ENCODE data around the gene GALNT18.

Gene GALNT18

DNA sequence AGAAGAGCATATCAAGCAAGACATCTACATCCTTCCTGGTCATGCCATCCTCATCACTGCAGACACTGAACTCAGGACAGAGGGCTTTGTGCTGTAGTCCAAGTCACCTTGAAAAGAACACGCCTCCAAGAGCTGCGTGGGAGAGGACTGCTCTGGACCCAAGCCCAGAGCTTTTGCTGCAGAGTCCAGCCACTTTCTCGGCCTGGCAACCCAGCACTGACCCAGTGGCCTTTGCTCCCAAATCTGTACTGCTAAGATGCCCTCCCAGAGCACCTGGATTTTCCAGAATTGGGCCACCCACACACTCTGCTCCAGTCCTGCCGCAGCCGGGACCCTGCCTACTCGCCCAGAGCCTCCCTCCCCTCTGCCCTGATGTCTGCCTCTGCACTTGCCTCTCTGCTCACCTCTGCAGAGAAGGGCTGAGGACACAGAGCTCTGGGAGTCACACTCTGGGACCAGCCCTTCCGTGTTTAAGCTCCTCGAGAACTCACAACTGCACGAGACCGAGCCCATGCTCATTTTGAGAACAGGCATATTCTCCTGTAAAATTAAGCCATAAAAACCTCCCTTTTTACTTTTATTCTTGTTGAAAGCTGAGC lies 185.0 kb downstream of the GALNT18 start:
- DNase-seq (ENCODE audit: low read depth in 3 of 3), result no peak

DNA sequence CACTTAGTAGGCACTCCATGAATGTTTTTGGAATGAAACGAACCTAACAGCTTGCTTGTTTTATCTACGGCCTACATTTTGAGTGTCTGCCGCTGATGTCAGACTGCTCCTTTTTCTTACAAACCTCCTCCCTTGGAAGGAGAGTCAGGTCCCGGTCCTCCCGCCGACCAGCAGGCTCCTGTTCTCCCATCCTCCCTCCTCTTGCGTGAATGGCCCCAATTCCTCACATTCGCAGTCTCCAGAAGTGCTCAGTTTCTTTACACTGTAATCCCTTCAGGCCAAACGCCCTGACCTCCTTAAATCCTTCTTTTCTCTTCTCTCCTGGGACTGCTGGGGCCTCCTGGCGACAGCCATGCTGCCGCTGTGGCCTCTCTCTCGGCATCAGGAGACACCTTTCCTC lies 186.2 kb downstream of the GALNT18 start:
- DNase-seq (ENCODE audit: low read depth in 3 of 3), result no peak

DNA sequence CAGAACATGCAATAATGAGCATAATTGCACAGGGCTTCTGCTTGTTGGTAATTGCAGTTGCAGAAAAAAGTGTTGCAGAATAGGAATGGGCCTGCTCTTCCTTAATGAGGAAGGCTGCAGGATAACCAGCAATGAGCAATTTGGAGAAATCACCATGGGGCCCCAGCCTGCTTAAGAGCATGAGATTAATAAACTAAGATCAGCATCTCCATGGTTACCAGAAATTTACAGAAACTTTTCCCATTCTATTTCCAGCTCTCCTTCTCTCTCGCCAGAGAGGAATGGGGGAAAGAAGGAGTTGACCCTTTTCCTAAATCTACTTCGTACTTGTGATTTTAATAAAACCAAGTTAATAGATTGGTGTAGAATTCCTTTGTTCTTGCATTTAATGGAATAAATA lies 187.8 kb downstream of the GALNT18 start:
- DNase-seq (ENCODE audit: low read depth in 3 of 3), result no peak

DNA sequence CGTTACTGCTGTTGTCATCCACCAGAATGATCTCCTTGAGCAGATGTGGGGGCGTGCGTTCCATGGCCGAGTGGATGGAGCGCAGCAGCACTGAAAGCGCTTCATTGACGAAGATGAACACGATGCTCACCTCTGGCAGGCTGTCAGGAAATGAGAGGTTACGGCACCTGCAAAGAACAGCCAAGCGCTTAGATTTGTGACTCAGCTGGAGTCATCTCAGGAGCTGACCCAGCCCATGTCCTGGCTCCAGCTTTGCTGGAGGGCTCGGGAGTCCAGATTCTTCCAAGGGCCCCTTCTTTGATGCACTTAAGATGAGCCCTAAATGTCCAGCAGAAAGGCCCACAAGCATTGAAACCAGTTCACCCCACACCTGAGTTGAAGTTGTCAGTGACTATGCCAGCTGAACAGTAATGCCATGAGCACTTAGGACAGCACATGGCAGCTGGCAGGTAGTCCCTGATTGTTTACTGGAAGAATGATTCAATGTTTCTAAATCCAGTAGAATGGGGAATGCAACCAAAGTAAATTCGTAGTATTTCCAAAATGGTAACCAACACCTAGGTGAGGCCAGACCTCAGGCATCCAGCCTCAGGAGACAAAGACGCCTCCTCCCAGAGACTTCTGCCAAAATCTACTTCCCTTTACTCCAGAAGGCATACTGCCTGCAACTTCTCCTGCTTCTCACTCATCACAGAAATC lies 189.0 kb downstream of the GALNT18 start:
- no peak for DNase-seq (ENCODE audit: low read depth in 3 of 3)

DNA sequence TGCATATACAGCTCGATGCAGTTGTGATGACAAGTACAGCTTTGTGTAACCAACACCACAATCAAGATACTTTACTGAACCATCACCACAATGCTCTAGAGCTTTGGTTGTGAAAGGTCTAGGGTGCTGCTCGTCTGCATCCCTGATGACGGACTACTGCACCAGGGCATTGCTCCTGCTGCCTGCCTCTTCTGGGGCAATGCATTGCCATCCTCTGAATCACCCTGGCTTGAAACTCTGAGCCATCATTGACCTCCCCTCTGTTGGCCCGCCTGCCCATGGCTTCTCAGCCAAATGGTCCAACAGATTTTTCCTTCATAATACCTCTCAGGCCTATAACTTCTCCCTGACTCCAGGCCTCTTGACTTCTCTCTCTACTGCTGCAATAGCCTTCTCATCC lies 191.4 kb downstream of the GALNT18 start:
- no peak for DNase-seq (ENCODE audit: low read depth in 3 of 3)

DNA sequence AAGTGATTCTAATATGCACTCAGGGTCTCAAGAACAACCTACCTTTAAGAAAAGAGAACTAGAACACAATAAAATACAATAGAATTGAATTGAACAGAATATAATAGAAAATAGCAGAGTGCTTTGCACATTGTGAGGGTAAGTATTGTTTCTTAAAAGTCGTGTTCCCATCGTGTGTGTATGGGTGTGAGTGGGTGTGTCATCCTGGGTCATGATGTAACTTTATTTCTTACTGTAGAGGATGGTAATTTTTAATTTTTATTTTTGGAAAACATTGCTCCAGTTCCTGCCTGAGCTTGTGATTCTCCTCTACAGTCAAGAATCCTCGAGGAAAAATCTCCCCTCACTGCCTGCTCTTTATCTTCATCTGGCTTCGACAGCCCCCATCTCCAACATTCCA lies 193.1 kb downstream of the GALNT18 start:
- no peak for DNase-seq (ENCODE audit: low read depth in 3 of 3)

DNA sequence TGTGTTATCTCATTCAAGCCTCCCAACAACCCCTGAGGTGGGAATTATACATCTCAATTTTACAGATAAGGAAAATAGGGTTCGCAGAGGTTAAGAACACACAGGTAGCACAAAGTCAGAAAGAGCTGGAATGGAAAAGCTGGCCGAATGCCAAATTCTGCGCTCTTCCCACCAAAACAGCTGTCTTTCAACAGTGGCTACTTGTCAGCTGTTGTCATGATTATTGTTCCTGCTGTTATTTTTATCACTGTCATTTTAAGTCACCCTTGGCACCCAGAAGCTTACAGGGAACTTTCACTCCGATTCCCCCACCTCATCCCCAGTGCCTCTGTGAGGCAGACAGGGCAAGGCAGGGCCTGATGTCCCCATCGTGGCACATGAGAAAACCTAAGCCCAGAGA lies 194.3 kb downstream of the GALNT18 start:
- no peak for DNase-seq (ENCODE audit: low read depth in 3 of 3)

DNA sequence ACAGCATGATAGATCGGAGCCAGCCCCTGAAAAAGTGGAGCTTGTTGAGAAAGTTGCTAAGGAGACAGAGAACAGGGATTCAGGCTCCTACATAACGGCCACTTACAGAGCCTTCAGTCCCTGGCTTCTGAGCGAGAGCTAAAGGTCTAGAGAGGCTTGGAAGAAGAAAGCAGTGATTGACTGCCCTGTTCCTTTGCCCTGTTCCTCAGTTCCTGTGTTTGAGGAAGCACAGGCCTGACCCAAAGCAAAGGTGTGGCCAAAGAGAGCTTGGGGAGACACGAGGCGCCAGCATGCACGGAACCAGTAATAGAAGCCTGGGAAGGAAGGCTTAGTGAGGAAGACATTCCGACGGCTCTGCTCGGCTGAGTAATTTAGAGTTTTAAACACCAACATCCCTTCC lies 194.7 kb downstream of the GALNT18 start:
- DNase-seq (ENCODE audit: low read depth in 3 of 3), result no peak

DNA sequence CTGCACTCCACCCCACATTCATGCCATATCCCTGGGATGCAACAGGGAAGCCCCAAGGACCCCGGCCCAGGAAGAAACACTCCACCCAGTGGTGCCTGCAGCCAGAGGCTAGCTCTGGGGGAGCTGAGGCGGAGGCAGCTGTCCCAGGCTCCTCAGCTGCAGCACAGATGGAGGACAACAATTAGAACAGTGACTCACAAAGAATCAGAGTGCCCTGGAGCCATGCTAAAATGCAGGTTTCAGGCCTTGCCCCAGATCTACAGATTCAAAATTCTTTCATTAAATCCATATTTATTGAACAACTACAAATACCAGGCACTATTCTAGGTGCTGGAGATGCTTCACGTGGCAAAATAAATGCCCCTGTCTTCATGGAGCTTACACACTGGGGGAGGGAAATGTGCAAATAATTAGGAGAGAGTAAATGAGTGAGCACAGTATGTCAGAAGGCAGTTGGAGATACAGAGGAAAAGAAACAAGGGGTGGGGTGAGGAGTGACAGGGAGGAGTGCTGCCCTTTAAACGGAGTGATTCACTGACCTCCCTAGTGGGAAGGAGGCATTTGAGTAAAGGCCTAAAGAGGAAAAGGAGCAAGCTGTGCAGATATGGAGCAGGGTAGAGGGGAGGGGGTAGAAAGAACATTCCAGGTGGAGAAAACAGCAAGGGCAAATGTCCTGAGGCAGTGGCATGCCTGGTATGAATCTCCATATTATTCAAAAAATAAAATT lies 195.4 kb downstream of the GALNT18 start:
- DNase-seq (ENCODE audit: low read depth in 3 of 3), result no peak

DNA sequence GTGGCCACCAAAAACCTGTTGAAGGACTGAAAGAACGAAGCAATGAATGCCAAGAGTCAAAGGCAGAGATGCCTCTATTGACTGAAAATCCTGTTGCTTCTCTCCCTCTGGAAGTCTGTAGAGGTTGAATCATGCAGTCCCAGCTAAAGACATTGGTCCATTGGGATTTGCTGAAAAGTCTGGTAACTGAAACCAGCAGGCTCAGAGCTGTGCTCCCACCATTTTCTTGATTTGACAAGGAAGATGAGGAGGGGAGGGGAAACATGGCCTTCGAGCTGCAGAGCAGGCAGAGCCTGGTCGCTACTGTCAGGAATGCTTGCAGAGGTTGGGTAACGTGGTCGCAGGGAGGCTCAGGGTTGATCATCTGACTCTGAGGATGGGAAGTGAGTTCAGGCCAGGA lies 196.0 kb downstream of the GALNT18 start:
- DNase-seq (ENCODE audit: low read depth in 3 of 3), result no peak

DNA sequence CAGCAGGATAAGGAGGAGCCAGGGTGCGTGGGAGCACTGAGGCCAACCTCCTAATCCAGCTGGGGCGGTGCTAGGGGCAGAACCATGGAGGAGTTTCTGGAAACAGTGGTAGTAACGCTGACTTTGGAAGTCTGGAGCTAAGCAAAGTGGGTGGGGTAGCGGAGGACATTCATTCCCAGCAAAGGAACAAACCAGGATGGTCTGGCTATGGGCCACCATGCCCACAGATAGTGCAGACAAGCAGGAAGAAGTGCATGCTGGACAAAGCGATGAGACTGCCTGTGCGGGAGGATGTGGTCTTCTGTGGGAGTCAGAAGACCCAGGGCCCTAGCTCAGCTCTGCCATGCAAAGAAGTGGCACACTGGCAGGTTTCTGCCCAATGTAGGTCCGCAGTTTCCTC lies 197.1 kb downstream of the GALNT18 start:
- no peak for DNase-seq (ENCODE audit: low read depth in 3 of 3)

DNA sequence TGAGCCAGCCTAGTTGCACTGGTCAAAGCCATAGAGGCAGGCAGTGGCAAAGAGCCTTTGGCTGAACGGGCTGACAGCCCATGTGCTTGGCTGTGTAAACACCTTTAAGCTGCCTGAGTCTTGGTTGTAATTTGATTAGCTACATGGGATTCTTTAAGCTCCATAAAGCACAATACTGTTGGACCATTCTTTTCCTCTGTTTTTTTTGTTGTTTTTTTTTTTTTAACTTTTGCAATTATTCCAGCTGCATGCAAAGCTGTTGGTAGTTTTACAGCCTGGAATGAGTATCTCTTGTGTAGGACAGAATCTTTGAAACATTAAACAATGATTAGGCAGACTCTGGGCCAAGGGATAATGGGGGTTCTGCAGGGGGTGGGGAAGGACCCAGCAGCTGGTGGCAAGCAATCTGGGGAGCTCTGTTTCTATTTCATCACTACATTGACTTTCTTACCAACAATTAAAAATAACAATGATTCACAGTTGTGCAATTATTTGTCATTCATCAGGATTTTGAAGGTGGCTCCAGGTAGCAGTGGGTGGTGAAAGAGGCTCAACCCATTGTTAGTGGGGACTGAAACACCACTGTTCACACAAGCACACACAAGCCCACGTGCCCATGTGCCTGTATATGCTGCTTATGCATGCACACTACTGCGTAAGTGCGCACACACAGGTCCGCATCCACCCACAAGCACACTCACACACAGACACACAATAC lies 199.2 kb downstream of the GALNT18 start:
- DNase-seq (ENCODE audit: low read depth in 3 of 3), result no peak

DNA sequence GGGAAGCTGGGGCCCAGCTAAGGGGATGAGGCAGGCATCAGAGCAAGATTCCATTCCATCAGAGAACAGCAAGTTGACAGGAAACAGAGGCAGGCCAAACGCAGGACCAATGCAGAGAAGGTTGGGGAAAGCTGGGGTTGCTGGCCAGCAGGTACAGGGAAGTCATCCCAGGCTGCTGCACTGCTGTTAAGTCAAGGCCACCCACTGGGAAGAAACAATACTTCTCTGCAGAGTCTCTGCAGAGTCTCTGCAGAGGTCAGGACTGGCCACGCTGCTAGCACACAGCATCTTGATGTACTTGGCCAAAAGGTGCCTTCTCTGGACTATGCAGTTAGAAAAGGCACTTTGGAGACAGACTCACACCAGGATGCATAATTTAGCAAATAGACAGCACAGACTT lies 200.3 kb downstream of the GALNT18 start:
- DNase-seq (ENCODE audit: low read depth in 3 of 3), result no peak

DNA sequence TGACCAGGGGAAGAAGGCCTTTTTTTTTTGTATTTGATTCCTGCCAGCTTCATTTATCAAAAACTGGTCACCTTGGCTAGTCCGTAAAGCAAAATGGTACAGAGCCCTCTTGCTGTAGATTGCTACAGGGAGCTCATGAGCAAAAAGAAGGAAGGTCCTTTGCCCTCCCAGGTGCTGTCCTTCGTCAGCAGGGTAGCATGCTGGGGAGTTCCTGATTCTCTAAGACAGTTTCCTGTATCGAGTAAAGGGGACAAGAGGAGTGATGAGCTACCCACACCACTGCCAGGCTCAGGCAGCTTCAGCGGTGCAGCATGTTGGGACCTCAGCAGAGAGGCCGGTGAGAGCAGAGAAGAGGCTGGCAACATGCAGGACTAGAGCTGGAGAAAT lies 200.9 kb downstream of the GALNT18 start:
- no peak for DNase-seq (ENCODE audit: low read depth in 3 of 3)

DNA sequence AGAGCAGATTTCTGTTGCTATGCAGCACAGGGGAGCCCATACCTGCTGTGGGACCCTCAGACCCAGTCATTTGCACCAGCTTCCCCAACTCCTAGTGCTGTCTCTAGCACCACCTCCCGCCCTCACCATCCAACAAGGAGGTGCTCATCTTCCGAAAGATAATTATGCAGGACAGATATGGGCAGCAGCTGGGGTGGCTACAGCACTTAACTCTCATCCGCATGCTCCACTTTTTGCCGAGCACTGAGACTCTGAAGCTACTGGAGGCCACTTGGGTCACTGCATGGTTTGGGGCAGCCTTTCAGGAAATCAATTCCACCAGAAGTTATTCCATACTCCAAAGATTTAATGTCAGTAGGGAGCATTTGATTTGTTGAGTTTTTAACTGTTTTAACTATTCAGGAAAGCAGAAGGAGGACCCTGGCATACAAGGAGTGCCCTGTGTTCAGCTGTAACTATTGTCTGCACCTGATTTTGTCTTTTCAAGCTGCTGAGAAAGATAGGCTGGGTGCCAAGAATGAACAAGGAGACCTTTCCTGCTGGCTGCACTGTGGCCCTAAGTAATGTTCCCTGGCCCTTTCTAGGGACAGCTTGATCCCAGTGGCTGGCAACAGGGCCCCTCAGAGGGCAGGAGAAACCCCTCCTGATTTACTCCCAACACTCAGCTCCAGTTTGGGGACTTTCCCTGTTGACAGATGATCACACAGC lies 201.5 kb downstream of the GALNT18 start:
- no peak for DNase-seq (ENCODE audit: low read depth in 3 of 3)

DNA sequence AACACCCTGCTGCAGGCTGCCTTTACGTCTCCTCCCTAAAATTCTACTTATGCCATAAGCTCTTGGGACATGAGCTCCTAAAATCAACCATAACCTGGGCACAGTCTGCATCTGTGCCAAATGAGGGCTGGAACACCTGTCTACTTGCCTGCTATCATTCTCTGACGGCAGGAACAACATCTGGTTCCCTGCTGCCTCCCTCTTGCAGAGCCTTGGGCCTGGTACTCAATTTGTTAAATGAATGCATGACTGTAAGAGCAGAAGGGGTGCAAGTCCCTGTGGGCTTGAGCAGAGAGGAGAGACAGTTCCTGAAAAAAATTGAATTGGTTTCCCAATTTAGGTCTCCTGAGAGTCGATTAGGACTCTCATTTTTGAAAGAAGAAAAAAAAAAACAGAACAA lies 202.1 kb downstream of the GALNT18 start:
- DNase-seq (ENCODE audit: low read depth in 3 of 3), result no peak

DNA sequence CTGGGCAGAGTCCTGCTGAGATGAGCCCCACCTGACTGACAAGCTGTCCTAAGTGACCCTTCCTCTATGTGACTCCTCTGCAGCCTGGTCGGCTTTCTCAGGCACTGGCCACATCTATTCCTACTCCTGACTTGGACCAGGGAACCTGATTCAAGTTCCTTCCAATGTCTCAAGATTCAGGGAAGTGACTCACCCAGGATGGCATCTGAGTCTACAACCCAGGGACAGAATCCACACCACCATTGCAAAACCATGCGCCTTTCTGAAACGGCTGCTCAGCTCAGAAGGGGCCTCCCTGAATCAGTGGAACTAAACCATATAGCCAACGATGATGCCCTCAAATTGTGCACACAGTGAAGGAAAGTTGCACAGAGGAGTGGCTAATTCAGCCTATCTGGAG lies 204.9 kb downstream of the GALNT18 start:
- no peak for DNase-seq (ENCODE audit: low read depth in 3 of 3)

DNA sequence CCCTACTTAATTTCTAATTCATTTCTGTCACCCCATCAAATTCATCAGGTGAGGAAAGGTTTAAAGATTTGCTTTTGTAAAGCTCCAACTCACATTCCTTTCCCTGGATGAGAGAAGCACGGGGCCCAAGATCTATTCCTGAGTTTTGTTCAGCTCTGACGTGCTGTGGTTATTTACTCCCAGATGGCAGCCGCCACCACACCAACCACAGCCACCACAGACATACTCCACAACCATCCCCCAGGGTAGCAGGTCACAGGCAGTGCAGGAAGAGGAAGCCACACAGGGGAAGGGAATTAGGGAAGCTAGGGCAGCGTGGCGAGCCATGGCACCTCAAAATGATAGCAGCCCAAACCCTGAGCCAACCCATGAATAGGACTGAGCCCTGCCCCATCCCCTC lies 205.3 kb downstream of the GALNT18 start:
- peak in 1 of 3 experiments; percentile 5 for DNase-seq (ENCODE audit: low read depth in 3 of 3)

DNA sequence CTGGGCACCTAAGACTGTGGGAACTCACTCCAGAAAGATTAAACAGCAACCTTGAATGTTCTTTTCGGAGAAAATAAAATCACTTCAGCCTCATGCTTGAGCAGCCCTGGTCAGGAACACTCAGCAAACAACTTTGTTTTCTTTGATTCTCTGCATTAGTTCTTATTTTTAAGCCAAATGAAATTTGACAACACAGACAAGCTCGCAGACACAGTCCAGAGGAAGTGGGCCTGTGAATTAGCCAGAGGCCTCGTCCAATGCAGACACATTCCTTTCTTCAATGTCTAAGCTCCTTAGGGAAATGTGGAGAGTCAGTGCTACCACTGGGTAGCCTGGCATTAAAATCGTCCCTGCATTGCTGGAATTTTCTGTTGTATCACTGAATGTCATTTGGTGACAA lies 205.9 kb downstream of the GALNT18 start:
- DNase-seq (ENCODE audit: low read depth in 3 of 3), result no peak

DNA sequence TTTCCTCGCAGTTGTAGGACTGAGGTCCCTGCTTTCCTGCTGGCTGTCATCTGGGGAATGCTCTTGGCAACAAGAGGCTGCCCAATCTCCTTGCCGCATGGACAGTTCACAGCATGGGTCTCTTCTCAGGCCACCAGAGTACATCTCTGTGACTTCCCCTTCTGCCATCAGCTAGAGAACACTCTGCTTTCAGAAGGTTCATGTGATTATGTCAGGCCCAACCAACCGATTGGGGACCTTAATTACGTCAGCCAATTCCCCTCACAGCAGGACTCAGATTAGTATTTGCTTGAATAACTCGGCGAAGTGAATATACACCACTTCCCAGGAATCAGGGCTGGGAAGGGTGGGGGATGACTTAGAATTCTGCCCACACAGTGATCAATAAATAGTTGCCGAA lies 206.8 kb downstream of the GALNT18 start:
- no peak for DNase-seq (ENCODE audit: low read depth in 3 of 3)

DNA sequence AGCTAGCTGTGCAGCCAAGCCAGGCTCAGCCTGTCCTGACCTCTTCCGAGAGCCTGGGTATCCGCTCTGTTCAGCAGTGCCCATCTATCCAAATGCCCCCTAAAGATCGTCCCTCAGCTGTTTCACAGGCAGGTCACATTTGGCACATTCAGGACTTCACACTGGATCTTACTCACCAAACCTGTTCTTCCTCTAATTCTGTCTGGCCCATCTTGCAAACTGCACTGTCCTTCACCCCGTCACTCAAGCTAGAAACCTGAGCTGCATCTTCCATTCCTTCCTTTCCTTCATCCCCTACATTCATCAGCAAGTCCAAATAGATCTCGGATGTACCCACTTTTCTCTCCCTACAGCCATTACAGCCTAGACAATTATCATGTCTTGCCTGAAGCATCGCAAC lies 208.0 kb downstream of the GALNT18 start:
- DNase-seq (ENCODE audit: low read depth in 3 of 3), result no peak

DNA sequence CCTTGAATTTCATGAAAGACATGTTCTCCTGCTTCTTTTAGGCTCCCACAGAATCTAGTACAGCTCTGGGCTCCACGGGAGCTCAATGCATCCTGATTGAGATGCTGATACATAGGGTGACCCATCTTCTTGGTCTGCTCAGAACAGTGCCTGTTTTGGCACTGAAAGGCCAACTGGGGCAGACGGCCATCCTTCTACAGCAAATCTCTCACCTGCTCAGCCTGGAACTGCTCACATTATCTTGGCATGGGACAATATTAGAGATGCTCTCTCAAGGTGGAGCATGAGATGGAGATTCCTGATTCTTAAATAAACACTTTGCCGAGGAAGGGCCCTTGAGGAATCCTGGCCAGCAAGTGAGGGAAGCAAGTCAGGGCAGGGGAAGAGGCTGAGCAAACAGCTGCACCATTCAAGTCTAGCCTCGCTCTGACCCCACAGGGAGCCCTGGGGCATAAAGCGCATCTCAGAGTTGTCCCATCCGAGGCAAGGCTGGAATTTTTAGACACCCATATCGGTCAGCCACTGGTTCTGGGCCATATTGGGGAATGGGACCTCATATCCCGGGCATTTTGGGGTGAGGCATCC lies 210.3 kb downstream of the GALNT18 start:
- no peak for DNase-seq (ENCODE audit: low read depth in 3 of 3)

All from stimulated activated CD4-positive, alpha-beta T cell treated with anti-CD3 and anti-CD28 coated beads, TNF-alpha, amount 100 ng/mL, for 24 hours (primary cell).